ENCODE results near the gene GABPB1. TPM values are rescaled to one million over a fixed set of nuclear protein-coding genes. Genes with fewer than 3 reads are reported as not detected.

The GABPB1 gene
- polyA plus RNA-seq, 1 donor, result 16.2 TPM

GRCh38 chr15:50277370-50277769 is 77.6 kb downstream of the GABPB1 start:
- DNase-seq (ENCODE audit: low read depth), result no peak

- DNase-seq (ENCODE audit: low read depth), result no peak
Observed at GRCh38 chr15:50275908-50276307, 79.1 kb downstream of the GABPB1 start.

- no peak for DNase-seq (ENCODE audit: low read depth)
Observed at GRCh38 chr15:50275091-50275490, 79.9 kb downstream of the GABPB1 start.

GRCh38 chr15:50267577-50267976 is 87.4 kb downstream of the GABPB1 start:
- no peak for DNase-seq (ENCODE audit: low read depth)

- no peak for DNase-seq (ENCODE audit: low read depth)
Observed at GRCh38 chr15:50265620-50266019, 89.4 kb downstream of the GABPB1 start, which contains the start of gene HDC. TSS of gene HDC (minus strand) at chr15:50265726. CDS start at chr15:50265623, 103 bp downstream.

- DNase-seq (ENCODE audit: low read depth), result no peak
Observed at GRCh38 chr15:50262533-50262932, 92.5 kb downstream of the GABPB1 start.

GRCh38 chr15:50261981-50262380 is 93.0 kb downstream of the GABPB1 start:
- DNase-seq (ENCODE audit: low read depth), result no peak

GRCh38 chr15:50260969-50261496 is 94.0 kb downstream of the GABPB1 start:
- no peak for DNase-seq (ENCODE audit: low read depth)

- no peak for DNase-seq (ENCODE audit: low read depth)
Observed at GRCh38 chr15:50259276-50259675, 95.7 kb downstream of the GABPB1 start.

GRCh38 chr15:50257924-50258323 is 97.1 kb downstream of the GABPB1 start:
- DNase-seq (ENCODE audit: low read depth), result no peak

GRCh38 chr15:50257332-50257731 is 97.7 kb downstream of the GABPB1 start:
- DNase-seq (ENCODE audit: low read depth), result no peak

- DNase-seq (ENCODE audit: low read depth), result no peak
Observed at GRCh38 chr15:50256188-50257041, 98.6 kb downstream of the GABPB1 start.

GRCh38 chr15:50252556-50252955 is 102.4 kb downstream of the GABPB1 start:
- no peak for DNase-seq (ENCODE audit: low read depth)

GRCh38 chr15:50251638-50252182 is 103.3 kb downstream of the GABPB1 start:
- no peak for DNase-seq (ENCODE audit: low read depth)

- DNase-seq (ENCODE audit: low read depth), result no peak
Observed at GRCh38 chr15:50250760-50251394, 104.1 kb downstream of the GABPB1 start.

- DNase-seq (ENCODE audit: low read depth), result no peak
Observed at GRCh38 chr15:50249704-50250103, 105.3 kb downstream of the GABPB1 start.

- DNase-seq (ENCODE audit: low read depth), result no peak
Observed at GRCh38 chr15:50248994-50249582, 105.9 kb downstream of the GABPB1 start.

GRCh38 chr15:50247819-50248655 is 107.0 kb downstream of the GABPB1 start:
- DNase-seq (ENCODE audit: low read depth), result no peak

GRCh38 chr15:50246631-50247030 is 108.4 kb downstream of the GABPB1 start:
- no peak for DNase-seq (ENCODE audit: low read depth)

- no peak for DNase-seq (ENCODE audit: low read depth)
Observed at GRCh38 chr15:50244959-50245624, 109.9 kb downstream of the GABPB1 start.

- DNase-seq (ENCODE audit: low read depth), result no peak
Observed at GRCh38 chr15:50244153-50244552, 110.8 kb downstream of the GABPB1 start.

Measured in forelimb muscle (tissue), 1 donor.